ENCODE measurements around the gene C16orf82.
"Not testable (repeated sequence)": the region's sequence is repeated elsewhere in the genome, so short reads cannot be mapped to it uniquely, and the experiment has no call there.

The C16orf82 gene

GRCh38 chr16:27086031-27086430 is 19.3 kb downstream of the C16orf82 start:
- H3K9me3 ChIP-seq (ENCODE audit: control extremely low read depth in 1 of 5, control insufficient read depth in 4 of 5, insufficient read depth in 2 of 5, low read depth in 1 of 5, low read length in 4 of 5); H3K4me1 ChIP-seq (ENCODE audit: control extremely low read depth in 1 of 4, control insufficient read depth in 4 of 4, insufficient read depth in 4 of 4, low read length in 3 of 4); H3K36me3 ChIP-seq (ENCODE audit: control insufficient read depth in 4 of 4, insufficient read depth in 4 of 4, low read length in 3 of 4); CTCF ChIA-PET; H3K27ac ChIP-seq (ENCODE audit: insufficient read depth in 1 of 2, low read depth in 1 of 2, low read length in 2 of 2, poor library complexity in 1 of 2, severe bottlenecking in 2 of 2); POLR2A ChIA-PET; H3K4me3 ChIP-seq (ENCODE audit: control insufficient read depth in 1 of 7, extremely low read depth in 1 of 7, insufficient read depth in 4 of 7, low read depth in 2 of 7, low read length in 6 of 7); DNase-seq: not testable (repeated sequence)
- 73% methylated on average over 4 of the region's 9 CpGs for WGBS (ENCODE audit: insufficient coverage)
- peaks cover 0 to 25% (median 2%) of the 10 kb centered on the region in 5 experiments for H3K27me3 ChIP-seq (replicated peaks in 2 of 5; ENCODE audit: control insufficient read depth in 4 of 5, insufficient read depth in 5 of 5, low read length in 4 of 5)

- ChIA-PET POLR2A (no interaction called here), CTCF (no interaction called here)
- no peaks in the 10 kb centered on the region for H3K9me3 ChIP-seq (ENCODE audit: control extremely low read depth in 1 of 5, control insufficient read depth in 4 of 5, insufficient read depth in 2 of 5, low read depth in 1 of 5, low read length in 4 of 5)
- DNase-seq = no peak
- no peak overlapping the region for H3K27ac ChIP-seq (ENCODE audit: insufficient read depth in 1 of 2, low read depth in 1 of 2, low read length in 2 of 2, poor library complexity in 1 of 2, severe bottlenecking in 2 of 2)
- H3K4me1 ChIP-seq (ENCODE audit: control extremely low read depth in 1 of 4, control insufficient read depth in 4 of 4, insufficient read depth in 4 of 4, low read length in 3 of 4) = no peaks in the 10 kb centered on the region
- 20% methylated on average over 1 of the region's 5 CpGs for WGBS (ENCODE audit: insufficient coverage)
- no peaks in the 10 kb centered on the region for H3K36me3 ChIP-seq (ENCODE audit: control insufficient read depth in 4 of 4, insufficient read depth in 4 of 4, low read length in 3 of 4)
- no peak overlapping the region for H3K4me3 ChIP-seq (ENCODE audit: control insufficient read depth in 1 of 7, extremely low read depth in 1 of 7, insufficient read depth in 4 of 7, low read depth in 2 of 7, low read length in 6 of 7)
- H3K27me3 ChIP-seq (replicated peaks in 2 of 5; ENCODE audit: control insufficient read depth in 4 of 5, insufficient read depth in 5 of 5, low read length in 4 of 5) = peaks cover 0 to 33% (median 3%) of the 10 kb centered on the region in 5 experiments
Measured at GRCh38 chr16:27088216-27088615, 21.5 kb downstream of the C16orf82 start.

- Histone ChIP-seq H3K4me3 (ENCODE audit: control insufficient read depth in 1 of 7, extremely low read depth in 1 of 7, insufficient read depth in 4 of 7, low read depth in 2 of 7, low read length in 6 of 7) (no peak overlapping the region), H3K9me3 (ENCODE audit: control extremely low read depth in 1 of 5, control insufficient read depth in 4 of 5, insufficient read depth in 2 of 5, low read depth in 1 of 5, low read length in 4 of 5) (peaks cover 0 to 12% (median 2%) of the 10 kb centered on the region in 5 experiments), H3K36me3 (ENCODE audit: control insufficient read depth in 4 of 4, insufficient read depth in 4 of 4, low read length in 3 of 4) (no peaks in the 10 kb centered on the region), H3K27ac (ENCODE audit: insufficient read depth in 1 of 2, low read depth in 1 of 2, low read length in 2 of 2, poor library complexity in 1 of 2, severe bottlenecking in 2 of 2) (no peak overlapping the region), H3K27me3 (replicated peaks in 2 of 5; ENCODE audit: control insufficient read depth in 4 of 5, insufficient read depth in 5 of 5, low read length in 4 of 5) (peaks cover 0 to 12% (median 3%) of the 10 kb centered on the region in 5 experiments), H3K4me1 (ENCODE audit: control extremely low read depth in 1 of 4, control insufficient read depth in 4 of 4, insufficient read depth in 4 of 4, low read length in 3 of 4) (no peaks in the 10 kb centered on the region)
- ChIA-PET POLR2A (no interaction called here), CTCF (no interaction called here)
- DNase-seq = no peak
- no CpG with 5 or more reads among the region's 2 CpGs for WGBS (ENCODE audit: insufficient coverage)
Measured at GRCh38 chr16:27096375-27096774, 29.6 kb downstream of the C16orf82 start.

DNA sequence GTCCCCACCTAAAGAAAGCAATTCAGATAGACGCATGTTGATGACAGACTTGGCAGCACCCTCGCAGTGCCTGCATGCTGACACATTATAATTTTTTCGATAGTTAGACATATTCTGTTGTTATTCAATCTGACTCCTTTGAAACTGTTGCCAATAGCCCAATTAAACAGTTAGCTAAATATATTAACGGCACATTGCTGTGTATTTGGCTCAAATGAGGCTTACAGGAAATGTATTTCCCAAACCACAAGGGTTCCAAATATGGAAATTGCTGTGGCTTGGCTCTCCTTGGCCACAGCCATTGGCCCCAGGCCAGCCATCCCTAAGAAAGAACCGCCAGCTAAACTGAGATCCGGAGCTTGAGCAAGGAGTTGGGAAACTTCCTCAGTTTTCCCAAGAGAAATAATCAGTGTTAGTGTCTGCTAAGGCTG is 31.1 kb downstream of the C16orf82 start:
- Histone ChIP-seq H3K4me3 (ENCODE audit: control insufficient read depth in 1 of 7, extremely low read depth in 1 of 7, insufficient read depth in 4 of 7, low read depth in 2 of 7, low read length in 6 of 7) (no peak overlapping the region), H3K4me1 (ENCODE audit: control extremely low read depth in 1 of 4, control insufficient read depth in 4 of 4, insufficient read depth in 4 of 4, low read length in 3 of 4) (no peaks in the 10 kb centered on the region), H3K9me3 (ENCODE audit: control extremely low read depth in 1 of 5, control insufficient read depth in 4 of 5, insufficient read depth in 2 of 5, low read depth in 1 of 5, low read length in 4 of 5) (peaks cover 0 to 12% (median 2%) of the 10 kb centered on the region in 5 experiments), H3K27me3 (replicated peaks in 2 of 5; ENCODE audit: control insufficient read depth in 4 of 5, insufficient read depth in 5 of 5, low read length in 4 of 5) (peaks cover 0 to 6% (median 0%) of the 10 kb centered on the region in 5 experiments), H3K36me3 (ENCODE audit: control insufficient read depth in 4 of 4, insufficient read depth in 4 of 4, low read length in 3 of 4) (no peaks in the 10 kb centered on the region), H3K27ac (ENCODE audit: insufficient read depth in 1 of 2, low read depth in 1 of 2, low read length in 2 of 2, poor library complexity in 1 of 2, severe bottlenecking in 2 of 2) (no peak overlapping the region)
- CTCF ChIA-PET = interaction anchor here (1.3 to 1.4 kb wide), 2 partner anchors 12 to 23 kb away, joined by 4 read pairs; no protein-coding TSS in a partner anchor
- DNase-seq = no peak
- POLR2A ChIA-PET = no interaction called here
- WGBS (ENCODE audit: insufficient coverage) = 79% methylated on average over 2 of the region's 6 CpGs

- POLR2A ChIA-PET = no interaction called here
- Histone ChIP-seq H3K27ac (ENCODE audit: insufficient read depth in 1 of 2, low read depth in 1 of 2, low read length in 2 of 2, poor library complexity in 1 of 2, severe bottlenecking in 2 of 2) (no peak overlapping the region), H3K4me1 (ENCODE audit: control extremely low read depth in 1 of 4, control insufficient read depth in 4 of 4, insufficient read depth in 4 of 4, low read length in 3 of 4) (no peaks in the 10 kb centered on the region), H3K27me3 (replicated peaks in 2 of 5; ENCODE audit: control insufficient read depth in 4 of 5, insufficient read depth in 5 of 5, low read length in 4 of 5) (peaks cover 0 to 6% (median 0%) of the 10 kb centered on the region in 5 experiments), H3K36me3 (ENCODE audit: control insufficient read depth in 4 of 4, insufficient read depth in 4 of 4, low read length in 3 of 4) (no peaks in the 10 kb centered on the region), H3K9me3 (ENCODE audit: control extremely low read depth in 1 of 5, control insufficient read depth in 4 of 5, insufficient read depth in 2 of 5, low read depth in 1 of 5, low read length in 4 of 5) (peaks cover 0 to 12% (median 2%) of the 10 kb centered on the region in 5 experiments), H3K4me3 (ENCODE audit: control insufficient read depth in 1 of 7, extremely low read depth in 1 of 7, insufficient read depth in 4 of 7, low read depth in 2 of 7, low read length in 6 of 7) (no peak overlapping the region)
- DNase-seq = no peak
- WGBS (ENCODE audit: insufficient coverage) = no CpG with 5 or more reads among the region's 3 CpGs
- CTCF ChIA-PET = interaction anchor here (1.3 to 1.4 kb wide), 2 partner anchors 11 to 24 kb away, joined by 4 read pairs; no protein-coding TSS in a partner anchor
Measured at GRCh38 chr16:27098366-27099049, 31.8 kb downstream of the C16orf82 start.

DNA sequence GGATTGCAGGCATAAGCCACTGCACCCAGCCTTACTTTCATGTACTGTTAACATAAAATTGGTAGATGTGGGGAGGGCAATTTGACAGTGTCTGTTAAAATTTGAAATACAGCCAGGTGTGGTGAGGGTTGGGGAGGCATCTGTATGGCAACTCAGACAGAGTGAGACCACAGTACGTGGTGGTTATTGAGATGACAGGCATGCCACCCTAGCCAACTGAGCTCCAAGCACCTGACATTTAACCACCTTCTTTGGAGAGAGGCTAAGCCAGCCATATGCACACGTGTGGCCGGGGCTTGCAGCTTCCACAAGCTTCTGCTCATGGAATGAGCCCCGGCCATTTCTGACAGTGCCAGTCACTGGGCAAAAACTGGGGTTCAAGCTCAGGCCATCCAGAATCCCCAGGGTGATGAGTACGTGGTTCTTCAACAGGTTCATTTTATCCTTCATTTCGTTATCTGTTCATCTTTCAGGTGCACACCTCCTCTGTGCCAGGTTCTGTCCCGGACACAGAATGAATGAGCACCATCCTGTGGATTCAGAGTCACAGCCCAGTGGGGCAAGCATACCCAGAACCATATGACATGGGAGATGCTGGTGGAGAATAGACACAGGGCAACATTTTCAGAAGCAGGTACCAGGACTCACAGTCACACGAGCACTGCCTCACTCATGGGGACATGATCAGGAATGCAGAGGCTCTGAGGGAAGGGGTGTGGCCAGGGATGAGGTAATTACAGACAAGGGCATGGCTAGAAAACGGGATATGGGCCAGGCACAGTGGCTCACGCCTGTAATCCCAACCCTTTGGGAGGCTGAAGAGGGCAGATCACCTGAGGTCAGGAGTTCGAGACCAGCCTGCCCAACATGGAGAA is 36.2 kb downstream of the C16orf82 start:
- ChIA-PET CTCF (no interaction called here), POLR2A (no interaction called here)
- WGBS (ENCODE audit: insufficient coverage) = 84% methylated on average over 9 of the region's 11 CpGs
- Histone ChIP-seq H3K9me3 (ENCODE audit: control extremely low read depth in 1 of 5, control insufficient read depth in 4 of 5, insufficient read depth in 2 of 5, low read depth in 1 of 5, low read length in 4 of 5) (peaks cover 0 to under 1% (median 0%) of the 10 kb centered on the region in 5 experiments), H3K27ac (ENCODE audit: insufficient read depth in 1 of 2, low read depth in 1 of 2, low read length in 2 of 2, poor library complexity in 1 of 2, severe bottlenecking in 2 of 2) (no peak overlapping the region), H3K27me3 (replicated peaks in 2 of 5; ENCODE audit: control insufficient read depth in 4 of 5, insufficient read depth in 5 of 5, low read length in 4 of 5) (peaks cover 0 to 4% (median 4%) of the 10 kb centered on the region in 5 experiments), H3K4me3 (ENCODE audit: control insufficient read depth in 1 of 7, extremely low read depth in 1 of 7, insufficient read depth in 4 of 7, low read depth in 2 of 7, low read length in 6 of 7) (no peak overlapping the region), H3K36me3 (ENCODE audit: control insufficient read depth in 4 of 4, insufficient read depth in 4 of 4, low read length in 3 of 4) (no peaks in the 10 kb centered on the region), H3K4me1 (ENCODE audit: control extremely low read depth in 1 of 4, control insufficient read depth in 4 of 4, insufficient read depth in 4 of 4, low read length in 3 of 4) (no peaks in the 10 kb centered on the region)
- no peak for DNase-seq

DNA sequence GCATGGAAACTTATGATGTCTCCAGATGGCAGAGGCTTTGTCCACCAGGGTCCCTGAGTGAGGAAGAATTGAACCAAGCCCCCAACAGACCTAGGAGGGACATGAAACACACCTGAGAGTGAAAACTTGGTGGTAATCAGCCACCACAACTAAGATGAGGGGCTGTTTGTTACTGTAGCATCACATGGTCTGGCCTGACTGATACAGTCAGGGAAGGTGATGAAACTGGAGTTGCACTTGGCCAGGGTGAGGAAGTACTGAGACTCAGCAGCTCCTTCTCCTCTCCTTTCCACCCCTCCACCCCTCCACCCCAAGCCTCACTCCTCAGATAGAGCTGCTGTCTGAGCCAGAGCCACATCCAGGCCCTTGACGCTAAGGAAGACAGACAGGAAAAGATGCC is 37.2 kb downstream of the C16orf82 start:
- no peaks in the 10 kb centered on the region for H3K4me1 ChIP-seq (ENCODE audit: control extremely low read depth in 1 of 4, control insufficient read depth in 4 of 4, insufficient read depth in 4 of 4, low read length in 3 of 4)
- WGBS (ENCODE audit: insufficient coverage) = 100% methylated on average over 1 of the region's 1 CpG
- no peak overlapping the region for H3K4me3 ChIP-seq (ENCODE audit: control insufficient read depth in 1 of 7, extremely low read depth in 1 of 7, insufficient read depth in 4 of 7, low read depth in 2 of 7, low read length in 6 of 7)
- CTCF ChIA-PET = interaction anchor here (0.6 kb wide), 1 partner anchor 28 kb away, joined by 3 read pairs; no protein-coding TSS in a partner anchor
- H3K36me3 ChIP-seq (ENCODE audit: control insufficient read depth in 4 of 4, insufficient read depth in 4 of 4, low read length in 3 of 4) = no peaks in the 10 kb centered on the region
- no peaks in the 10 kb centered on the region for H3K9me3 ChIP-seq (ENCODE audit: control extremely low read depth in 1 of 5, control insufficient read depth in 4 of 5, insufficient read depth in 2 of 5, low read depth in 1 of 5, low read length in 4 of 5)
- no peak overlapping the region for H3K27ac ChIP-seq (ENCODE audit: insufficient read depth in 1 of 2, low read depth in 1 of 2, low read length in 2 of 2, poor library complexity in 1 of 2, severe bottlenecking in 2 of 2)
- POLR2A ChIA-PET = no interaction called here
- H3K27me3 ChIP-seq (replicated peaks in 2 of 5; ENCODE audit: control insufficient read depth in 4 of 5, insufficient read depth in 5 of 5, low read length in 4 of 5) = peaks cover 0 to 4% (median 1%) of the 10 kb centered on the region in 5 experiments
- no peak for DNase-seq

All from common myeloid progenitor, CD34-positive (primary cell).